ENCODE data around the gene MBD4. TPM values are rescaled to one million over a fixed set of nuclear protein-coding genes. Genes with fewer than 3 reads are reported as not detected.
"Not testable (repeated sequence)": the region's sequence is repeated elsewhere in the genome, so short reads cannot be mapped to it uniquely, and the experiment has no call there.

MBD4 gene
- total RNA-seq, 1 experiment from 2014 or later, result 50.9 TPM

DNA sequence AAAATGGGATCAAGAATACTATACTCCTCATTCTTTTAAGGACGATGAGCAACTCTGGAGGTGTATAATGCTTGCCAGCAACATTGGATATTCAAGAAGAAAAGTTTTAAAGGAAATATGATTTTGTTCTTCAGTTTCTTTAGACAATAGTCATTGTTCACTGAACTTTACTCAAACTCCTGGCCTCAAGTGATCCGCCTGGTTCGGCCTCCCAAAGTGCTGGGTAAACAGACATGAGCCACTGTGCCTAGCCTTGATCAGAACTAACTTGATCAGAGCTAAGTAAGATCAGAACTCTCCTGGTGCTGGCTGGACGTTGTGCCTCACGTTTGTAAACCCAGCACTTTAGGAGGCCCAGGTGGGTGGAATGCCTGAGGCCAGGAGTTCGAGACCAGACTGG, 23.9 kb downstream of the MBD4 start:
- ChIA-PET POLR2A (ENCODE audit: low non-redundant PET) (no interaction called here), CTCF (no interaction called here)
- DNase-seq (ENCODE audit: low spot score), result no peak
- no TSS peak for BruUV-seq (replicated peaks)
- H3K27ac ChIP-seq (ENCODE audit: low read depth, low read length, poor library complexity, severe bottlenecking), result no peak overlapping the region
- no peaks in the 10 kb centered on the region for H3K9me3 ChIP-seq (ENCODE audit: low read depth, low read length, poor library complexity, severe bottlenecking)
- H3K27me3 ChIP-seq (replicated peaks; ENCODE audit: insufficient read depth, low read depth, low read length, poor library complexity), result no peaks in the 10 kb centered on the region
- intact Hi-C loops (cut with micrococcal nuclease; ENCODE audit: unreplicated experiment), result no loop called here
- H3K36me3 ChIP-seq (ENCODE audit: insufficient read depth, low read length, poor library complexity, severe bottlenecking), result no peaks in the 10 kb centered on the region
- TF ChIP-seq CTCF (conservative IDR thresholded peaks at IDR 0.05; ENCODE audit: low read depth, low read length), result no peak
- peaks cover 7% of the 10 kb centered on the region for H3K4me1 ChIP-seq (ENCODE audit: insufficient read depth, low read length, poor library complexity, severe bottlenecking)
- no peak overlapping the region for H3K4me3 ChIP-seq (ENCODE audit: low read depth, low read length, poor library complexity, severe bottlenecking)

DNA sequence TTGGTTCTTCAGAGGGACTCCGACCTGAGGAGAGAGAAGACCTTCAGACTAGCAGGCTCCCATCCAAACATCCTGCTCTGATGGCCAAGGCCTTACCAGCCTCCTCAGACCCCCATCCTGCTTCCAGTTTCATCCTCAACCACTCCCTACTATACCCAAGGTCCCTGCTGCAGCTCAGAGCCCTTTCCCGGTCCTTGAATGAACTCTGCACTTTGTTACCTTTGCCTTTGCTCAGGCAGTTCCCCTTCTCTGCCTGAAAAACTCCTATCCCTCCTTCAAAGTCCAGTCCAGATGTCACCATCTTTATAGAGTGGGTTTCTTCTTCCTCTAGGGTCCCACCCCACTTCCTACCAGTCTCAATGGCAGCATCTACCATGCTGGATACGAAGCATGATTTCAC, 24.4 kb downstream of the MBD4 start:
- BruUV-seq (replicated peaks), result no TSS peak
- no peaks in the 10 kb centered on the region for H3K27me3 ChIP-seq (replicated peaks; ENCODE audit: insufficient read depth, low read depth, low read length, poor library complexity)
- no peak overlapping the region for H3K27ac ChIP-seq (ENCODE audit: low read depth, low read length, poor library complexity, severe bottlenecking)
- H3K4me3 ChIP-seq (ENCODE audit: low read depth, low read length, poor library complexity, severe bottlenecking), result no peak overlapping the region
- H3K9me3 ChIP-seq (ENCODE audit: low read depth, low read length, poor library complexity, severe bottlenecking), result no peaks in the 10 kb centered on the region
- TF ChIP-seq EZH2 (IDR thresholded peaks at IDR 0.05; ENCODE audit: borderline replicate concordance, low read depth, low read length, poor library complexity, severe bottlenecking) (no peak), CTCF (conservative IDR thresholded peaks at IDR 0.05; ENCODE audit: low read depth, low read length) (no peak)
- CTCF ChIA-PET, result no interaction called here
- no peaks in the 10 kb centered on the region for H3K36me3 ChIP-seq (ENCODE audit: insufficient read depth, low read length, poor library complexity, severe bottlenecking)
- no peak for DNase-seq (ENCODE audit: low spot score)
- intact Hi-C loops (cut with micrococcal nuclease; ENCODE audit: unreplicated experiment), result no loop called here
- POLR2A ChIA-PET (ENCODE audit: low non-redundant PET), result no interaction called here
- peaks cover 7% of the 10 kb centered on the region for H3K4me1 ChIP-seq (ENCODE audit: insufficient read depth, low read length, poor library complexity, severe bottlenecking)

- Histone ChIP-seq H3K27me3 (replicated peaks; ENCODE audit: insufficient read depth, low read depth, low read length, poor library complexity) (no peaks in the 10 kb centered on the region), H3K4me1 (ENCODE audit: insufficient read depth, low read length, poor library complexity, severe bottlenecking) (peaks cover 7% of the 10 kb centered on the region), H3K4me3 (ENCODE audit: low read depth, low read length, poor library complexity, severe bottlenecking) (no peak overlapping the region), H3K9me3 (ENCODE audit: low read depth, low read length, poor library complexity, severe bottlenecking) (no peaks in the 10 kb centered on the region), H3K27ac (ENCODE audit: low read depth, low read length, poor library complexity, severe bottlenecking) (no peak overlapping the region), H3K36me3 (ENCODE audit: insufficient read depth, low read length, poor library complexity, severe bottlenecking) (no peaks in the 10 kb centered on the region)
- no peak for DNase-seq (ENCODE audit: low spot score)
- intact Hi-C loops (cut with micrococcal nuclease; ENCODE audit: unreplicated experiment), result no loop called here
- ChIA-PET CTCF (interaction anchor here (1.2 to 1.8 kb wide), 2 partner anchors 30 to 76 kb away, joined by 3 to 8 read pairs; no protein-coding TSS in a partner anchor), POLR2A (ENCODE audit: low non-redundant PET) (no interaction called here)
- TF ChIP-seq CTCF (conservative IDR thresholded peaks at IDR 0.05; ENCODE audit: low read depth, low read length), result no peak
- TF ChIP-seq EZH2 (IDR thresholded peaks at IDR 0.05; ENCODE audit: borderline replicate concordance, low read depth, low read length, poor library complexity, severe bottlenecking), result no peak
- BruUV-seq (replicated peaks), result no TSS peak
These were observed 25.9 kb downstream of the MBD4 start for GRCh38 chr3:129413687-129414506.

GRCh38 chr3:129413238-129413637, 26.5 kb downstream of the MBD4 start:
- POLR2A ChIA-PET (ENCODE audit: low non-redundant PET), result interaction anchor here (0.6 kb wide), 1 partner anchor 27 kb away, joined by 3 read pairs; no protein-coding TSS in a partner anchor
- H3K27ac ChIP-seq (ENCODE audit: low read depth, low read length, poor library complexity, severe bottlenecking); intact Hi-C loops (cut with micrococcal nuclease; ENCODE audit: unreplicated experiment); H3K27me3 ChIP-seq (replicated peaks; ENCODE audit: insufficient read depth, low read depth, low read length, poor library complexity); BruUV-seq (replicated peaks); H3K9me3 ChIP-seq (ENCODE audit: low read depth, low read length, poor library complexity, severe bottlenecking); H3K4me3 ChIP-seq (ENCODE audit: low read depth, low read length, poor library complexity, severe bottlenecking); H3K4me1 ChIP-seq (ENCODE audit: insufficient read depth, low read length, poor library complexity, severe bottlenecking); DNase-seq (ENCODE audit: low spot score); H3K36me3 ChIP-seq (ENCODE audit: insufficient read depth, low read length, poor library complexity, severe bottlenecking): not testable (repeated sequence)
- CTCF ChIA-PET, result interaction anchor here (1.2 to 1.8 kb wide), 2 partner anchors 29 to 77 kb away, joined by 3 to 8 read pairs; no protein-coding TSS in a partner anchor
